HT-29 (cell line): ENCODE data around the gene CD247. TPM values are rescaled to one million over a fixed set of nuclear protein-coding genes. Genes with fewer than 3 reads are reported as not detected.

ENCODE experiments used
- DNase-seq: peaks from one replicate; pipeline ENCODE4 v3.0.0-alpha.2; 2015; ENCODE audit warnings: low spot score
- total RNA-seq: library from RNA; depleted of rRNA; stranded (reverse); fragments of >200 nt; shearing (Covaris generic); gene quantifications from 2 replicates; pipeline ENCODE4 v1.2.3, GENCODE V29; 2014

Gene CD247
- total RNA-seq, 1 experiment from 2014 or later, result not detected

DNA sequence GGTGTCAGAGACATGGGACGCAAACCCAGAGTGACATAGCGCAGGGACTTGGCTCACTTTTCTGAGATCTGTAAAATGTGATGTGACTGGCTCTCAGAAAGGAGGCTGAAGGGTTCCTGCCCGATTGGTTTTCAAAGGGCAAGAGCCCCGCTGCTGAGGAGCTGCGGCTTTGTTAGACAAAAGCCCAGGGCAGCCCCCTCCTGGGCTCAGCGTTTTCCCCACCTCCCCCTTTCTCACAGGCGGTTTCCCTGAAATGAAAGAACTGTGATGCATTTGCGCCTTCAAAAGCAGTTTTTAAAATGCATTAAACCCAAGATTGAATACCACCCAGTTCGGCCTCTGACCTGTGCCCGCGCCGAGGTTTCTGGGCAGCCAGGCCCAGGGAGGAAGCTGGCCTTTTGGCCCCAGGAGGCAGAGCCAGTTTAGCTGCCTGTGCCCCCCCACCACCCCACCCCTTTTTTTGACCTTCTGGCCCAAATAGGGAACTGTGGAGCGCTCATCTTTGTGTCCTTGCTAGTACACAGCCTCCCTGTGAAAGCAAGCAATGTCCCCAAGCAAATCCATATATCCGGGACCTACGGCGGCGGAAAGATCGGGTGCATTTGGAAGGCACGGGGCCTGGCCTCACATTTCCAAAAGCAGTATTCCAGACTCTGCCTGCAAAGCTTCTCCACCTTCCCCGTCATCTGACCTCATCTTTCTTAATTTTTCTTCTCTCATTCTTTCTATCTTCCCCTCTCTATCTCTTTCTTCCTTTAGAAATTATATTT is 28.6 kb downstream of the CD247 start:
- DNase-seq, result no peak

- no peak for DNase-seq
Measured at GRCh38 chr1:167488786-167489185, 29.5 kb downstream of the CD247 start.

DNA sequence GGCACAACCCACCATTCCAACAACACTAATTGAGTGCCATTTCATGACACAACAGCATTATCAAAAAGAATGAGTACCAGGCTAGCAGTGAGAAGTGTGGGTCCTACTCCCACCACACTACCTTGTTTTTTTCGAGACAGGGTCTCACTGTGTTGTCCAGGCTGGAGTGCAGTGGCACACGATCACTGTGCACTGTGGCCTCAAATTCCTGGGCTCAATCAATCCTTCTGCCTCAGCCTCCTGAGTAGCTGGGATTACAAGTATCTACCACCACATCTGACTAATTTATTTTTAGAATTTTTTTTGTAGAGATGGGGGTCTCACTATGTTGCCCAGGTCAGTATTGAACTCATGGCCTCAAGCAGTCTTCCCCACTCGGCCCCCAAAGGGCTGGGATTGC is 30.7 kb downstream of the CD247 start:
- DNase-seq, result no peak

GRCh38 chr1:167486090-167486824 is 32.1 kb downstream of the CD247 start:
- no peak for DNase-seq

GRCh38 chr1:167484726-167485502 is 33.4 kb downstream of the CD247 start:
- no peak for DNase-seq

DNA sequence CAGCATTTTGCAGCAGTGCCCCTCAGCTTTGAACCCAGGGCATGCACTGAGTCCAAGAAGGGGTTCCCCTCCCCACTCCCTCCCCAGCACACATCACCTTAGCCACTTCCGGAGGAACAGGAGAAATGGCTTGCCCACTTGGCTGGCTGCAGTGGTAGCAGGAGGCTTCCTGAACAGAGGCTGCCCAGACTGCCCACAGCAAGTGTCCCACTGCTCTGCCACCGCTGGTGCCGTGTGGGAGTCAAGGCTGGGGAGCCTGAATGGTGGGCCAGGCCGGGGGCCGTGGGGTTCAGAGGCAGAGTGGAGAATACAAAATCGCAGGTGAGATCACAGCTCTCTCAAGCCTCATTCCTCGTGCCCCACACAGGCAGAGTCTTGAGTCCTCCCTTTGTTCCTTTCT is 34.5 kb downstream of the CD247 start:
- no peak for DNase-seq

DNA sequence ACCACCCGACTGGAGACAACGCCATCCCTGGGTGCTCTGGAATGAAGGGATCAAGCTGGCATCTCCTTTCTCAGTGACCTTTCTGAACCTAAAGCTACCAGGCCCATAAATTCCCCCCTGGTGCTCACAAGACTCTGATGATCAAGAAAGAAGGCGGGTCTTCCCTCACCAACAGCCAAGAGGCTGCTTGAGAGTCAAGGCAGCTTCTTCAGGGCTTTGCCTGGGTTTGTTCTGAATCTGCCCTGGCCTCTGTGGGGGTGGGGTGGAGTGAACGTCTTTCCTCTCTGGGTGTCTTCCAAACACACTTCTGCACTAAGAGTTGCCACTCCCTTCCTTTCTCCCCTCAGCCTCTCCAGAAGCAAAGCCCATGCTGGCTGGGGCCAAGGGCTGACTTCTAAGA is 36.1 kb downstream of the CD247 start:
- DNase-seq, result no peak

- DNase-seq, result no peak
Measured at GRCh38 chr1:167479331-167479979, 38.9 kb downstream of the CD247 start.

GRCh38 chr1:167477986-167478385 is 40.3 kb downstream of the CD247 start:
- DNase-seq, result no peak

DNA sequence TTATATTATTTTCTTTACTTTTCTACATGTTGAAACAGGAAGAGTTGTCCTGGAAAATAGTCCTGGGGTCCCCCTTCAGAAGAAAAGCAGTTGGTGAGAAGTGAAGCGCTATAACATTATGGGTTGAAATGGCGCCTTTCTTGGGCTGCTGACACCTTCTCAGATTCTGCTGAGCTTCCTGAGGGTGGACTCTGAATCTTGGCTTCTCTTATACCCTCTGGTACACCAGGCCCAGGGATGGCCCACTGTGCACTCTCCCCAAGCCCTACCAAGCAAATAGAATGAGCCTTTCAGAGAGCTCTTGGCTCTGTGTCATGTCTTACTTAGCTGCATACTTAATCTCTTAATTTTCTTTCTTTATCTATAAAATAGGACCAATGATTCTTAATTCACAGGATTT is 42.3 kb downstream of the CD247 start:
- DNase-seq, result no peak

GRCh38 chr1:167474191-167474641 is 44.1 kb downstream of the CD247 start:
- no peak for DNase-seq

DNA sequence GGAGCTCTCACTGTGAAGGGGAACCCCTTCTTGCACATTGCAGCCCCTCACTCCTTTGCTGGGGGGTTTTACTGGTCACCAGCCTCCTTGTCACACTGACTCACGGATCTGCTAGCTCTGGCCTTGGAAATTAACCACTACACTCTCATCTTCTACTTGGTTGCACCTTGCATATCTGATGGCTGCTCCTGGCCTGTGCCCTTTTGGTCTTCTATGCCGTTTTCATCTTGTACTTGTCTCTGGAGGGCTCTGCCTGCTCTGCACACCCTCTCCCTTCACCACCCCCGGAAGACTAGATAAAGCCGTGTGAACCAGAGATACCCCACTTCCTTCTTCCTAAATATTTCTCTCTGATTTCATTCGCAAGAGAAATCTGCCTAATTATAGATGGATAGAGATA is 44.6 kb downstream of the CD247 start:
- no peak for DNase-seq

GRCh38 chr1:167472752-167473521 is 45.4 kb downstream of the CD247 start:
- DNase-seq, result no peak

- DNase-seq, result no peak
Measured at GRCh38 chr1:167471568-167471967, 46.8 kb downstream of the CD247 start.

DNA sequence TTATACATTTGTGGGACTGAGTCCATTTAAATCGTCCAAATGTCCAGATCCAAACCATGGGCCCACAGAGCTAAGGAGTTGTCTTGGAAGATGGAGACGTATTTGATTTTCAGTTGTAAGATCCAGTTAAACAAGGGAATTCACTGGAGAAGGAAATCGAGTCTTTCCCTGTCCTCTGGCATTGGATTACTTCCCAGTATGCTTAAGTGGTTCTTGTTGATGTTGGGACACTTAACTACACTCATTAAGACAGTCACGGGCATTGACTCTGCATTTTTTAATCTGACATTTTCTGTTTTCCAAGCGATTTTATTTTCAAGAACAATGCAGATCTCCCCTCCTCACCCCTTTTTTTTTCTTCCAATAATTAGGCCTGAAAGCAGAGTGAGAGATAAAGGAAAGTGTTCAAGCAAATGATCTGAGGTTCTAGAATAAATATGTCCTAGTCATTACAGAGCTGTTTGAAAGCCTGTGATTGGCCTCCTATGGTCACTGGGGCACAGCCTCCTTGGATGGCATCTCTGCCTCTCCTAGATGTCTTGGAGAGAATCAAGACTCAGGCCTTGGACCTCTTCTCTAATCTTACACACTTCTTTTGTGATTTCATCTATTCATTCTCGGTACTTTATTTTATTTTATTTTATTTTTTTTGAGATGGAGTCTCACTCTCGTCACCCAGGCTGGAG is 48.9 kb downstream of the CD247 start:
- DNase-seq, result no peak

DNA sequence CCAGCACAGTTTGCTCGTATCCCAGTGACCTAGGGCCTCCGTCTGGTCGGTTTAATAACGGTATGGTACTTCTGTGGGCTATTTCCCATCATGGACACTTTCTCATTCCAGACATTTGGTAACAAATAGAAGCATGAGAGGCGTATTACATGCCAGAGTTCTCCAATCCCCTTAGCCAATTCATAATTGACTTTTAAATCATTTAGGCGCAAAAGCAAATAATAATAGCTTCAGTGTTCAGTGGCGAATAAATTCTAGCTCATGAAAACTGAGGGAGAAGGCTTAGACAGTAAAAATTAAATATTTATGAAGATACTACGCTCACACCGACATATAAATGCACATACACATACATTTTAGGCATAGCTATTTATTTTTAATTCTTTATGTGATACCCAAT is 50.6 kb downstream of the CD247 start:
- DNase-seq, result no peak

DNA sequence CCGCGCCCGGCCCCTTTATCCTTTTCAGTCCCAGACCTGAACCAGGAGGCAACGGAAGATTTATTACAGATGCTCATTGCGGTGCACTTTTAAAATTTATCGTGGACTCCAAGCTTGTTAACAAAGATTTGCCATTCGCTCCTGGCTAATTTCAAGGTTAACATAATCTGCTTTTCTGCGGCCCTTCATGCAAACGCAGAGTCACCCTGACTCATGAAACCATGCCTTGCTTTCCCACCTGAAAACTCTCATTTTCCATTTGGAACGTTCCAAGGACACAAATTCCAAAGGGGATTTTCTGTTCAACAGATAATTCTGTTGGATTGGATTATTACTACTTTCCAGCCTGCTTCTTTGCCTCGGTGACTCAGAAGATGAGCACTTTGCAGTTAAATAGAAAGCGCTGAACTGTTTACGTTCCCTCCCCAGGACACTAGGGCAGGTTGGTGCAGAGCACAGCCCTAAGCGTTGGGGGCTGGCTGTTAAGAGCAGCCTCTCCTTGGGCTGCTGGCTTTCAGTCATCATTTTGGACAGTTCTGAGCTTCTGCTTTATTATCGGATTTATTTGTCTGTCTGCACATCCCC is 51.1 kb downstream of the CD247 start:
- DNase-seq, result no peak

DNA sequence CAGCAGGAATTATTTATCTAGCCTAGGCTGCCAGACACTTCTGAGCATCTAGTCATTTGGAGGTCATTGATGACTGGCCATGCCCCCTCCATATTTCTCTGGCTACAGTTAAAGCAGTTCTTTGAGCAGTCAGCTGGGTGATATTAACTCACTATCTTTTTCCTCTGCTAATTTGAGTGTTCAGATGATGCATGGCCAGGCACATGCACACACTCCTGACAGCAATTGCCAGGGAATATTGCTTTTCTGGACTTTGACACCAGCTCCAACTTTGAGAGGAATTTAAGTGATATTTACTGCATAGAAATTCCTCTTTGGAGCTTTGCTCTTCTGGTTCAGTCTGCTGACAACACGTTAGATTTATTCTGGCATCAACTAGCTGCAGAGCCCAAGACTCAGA is 52.6 kb downstream of the CD247 start:
- DNase-seq, result no peak

GRCh38 chr1:167465018-167465417 is 53.3 kb downstream of the CD247 start:
- DNase-seq, result no peak
